ENCODE measurements around the gene OR7A5.

DNA sequence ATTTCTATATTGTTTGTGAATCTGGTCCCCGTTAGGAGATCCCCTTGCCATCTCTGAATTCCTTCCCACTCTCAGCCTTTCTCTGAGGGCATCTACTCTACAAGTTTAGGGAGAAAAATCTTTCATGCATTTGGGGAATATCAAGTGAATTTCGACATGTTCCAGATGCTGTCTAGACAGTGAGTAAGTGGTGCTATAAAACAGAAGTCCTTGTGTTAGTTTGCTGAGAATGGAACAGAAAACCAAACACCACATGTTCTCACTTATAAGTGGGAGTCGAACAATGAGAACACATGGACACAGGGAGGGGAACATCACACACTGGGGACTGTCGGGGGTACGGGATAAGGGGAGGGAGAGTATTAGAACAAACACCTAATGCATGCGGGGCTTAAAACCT, 8.6 kb upstream of the OR7A5 start:
- TF ChIP-seq ZNF23 (tag by site-specific recombination; IDR thresholded peaks at IDR 0.05; ENCODE audit: borderline replicate concordance), result no peak
- TF ChIP-seq ZIC2 (tag by site-specific recombination; IDR thresholded peaks at IDR 0.05), result no peak
- TF ChIP-seq, protein P1, sequence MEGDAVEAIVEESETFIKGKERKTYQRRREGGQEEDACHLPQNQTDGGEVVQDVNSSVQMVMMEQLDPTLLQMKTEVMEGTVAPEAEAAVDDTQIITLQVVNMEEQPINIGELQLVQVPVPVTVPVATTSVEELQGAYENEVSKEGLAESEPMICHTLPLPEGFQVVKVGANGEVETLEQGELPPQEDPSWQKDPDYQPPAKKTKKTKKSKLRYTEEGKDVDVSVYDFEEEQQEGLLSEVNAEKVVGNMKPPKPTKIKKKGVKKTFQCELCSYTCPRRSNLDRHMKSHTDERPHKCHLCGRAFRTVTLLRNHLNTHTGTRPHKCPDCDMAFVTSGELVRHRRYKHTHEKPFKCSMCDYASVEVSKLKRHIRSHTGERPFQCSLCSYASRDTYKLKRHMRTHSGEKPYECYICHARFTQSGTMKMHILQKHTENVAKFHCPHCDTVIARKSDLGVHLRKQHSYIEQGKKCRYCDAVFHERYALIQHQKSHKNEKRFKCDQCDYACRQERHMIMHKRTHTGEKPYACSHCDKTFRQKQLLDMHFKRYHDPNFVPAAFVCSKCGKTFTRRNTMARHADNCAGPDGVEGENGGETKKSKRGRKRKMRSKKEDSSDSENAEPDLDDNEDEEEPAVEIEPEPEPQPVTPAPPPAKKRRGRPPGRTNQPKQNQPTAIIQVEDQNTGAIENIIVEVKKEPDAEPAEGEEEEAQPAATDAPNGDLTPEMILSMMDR (tag by site-specific recombination; IDR thresholded peaks at IDR 0.05), result no peak
- no peak for TF ChIP-seq ZNF768 (tag by site-specific recombination; IDR thresholded peaks at IDR 0.05)
- TF ChIP-seq, protein P2, sequence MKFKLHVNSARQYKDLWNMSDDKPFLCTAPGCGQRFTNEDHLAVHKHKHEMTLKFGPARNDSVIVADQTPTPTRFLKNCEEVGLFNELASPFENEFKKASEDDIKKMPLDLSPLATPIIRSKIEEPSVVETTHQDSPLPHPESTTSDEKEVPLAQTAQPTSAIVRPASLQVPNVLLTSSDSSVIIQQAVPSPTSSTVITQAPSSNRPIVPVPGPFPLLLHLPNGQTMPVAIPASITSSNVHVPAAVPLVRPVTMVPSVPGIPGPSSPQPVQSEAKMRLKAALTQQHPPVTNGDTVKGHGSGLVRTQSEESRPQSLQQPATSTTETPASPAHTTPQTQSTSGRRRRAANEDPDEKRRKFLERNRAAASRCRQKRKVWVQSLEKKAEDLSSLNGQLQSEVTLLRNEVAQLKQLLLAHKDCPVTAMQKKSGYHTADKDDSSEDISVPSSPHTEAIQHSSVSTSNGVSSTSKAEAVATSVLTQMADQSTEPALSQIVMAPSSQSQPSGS (tag by site-specific recombination; IDR thresholded peaks at IDR 0.05; ENCODE audit: low read depth), result no peak
- no peak for TF ChIP-seq ZBTB17 (tag by site-specific recombination; IDR thresholded peaks at IDR 0.05)
- TF ChIP-seq, protein P3, sequence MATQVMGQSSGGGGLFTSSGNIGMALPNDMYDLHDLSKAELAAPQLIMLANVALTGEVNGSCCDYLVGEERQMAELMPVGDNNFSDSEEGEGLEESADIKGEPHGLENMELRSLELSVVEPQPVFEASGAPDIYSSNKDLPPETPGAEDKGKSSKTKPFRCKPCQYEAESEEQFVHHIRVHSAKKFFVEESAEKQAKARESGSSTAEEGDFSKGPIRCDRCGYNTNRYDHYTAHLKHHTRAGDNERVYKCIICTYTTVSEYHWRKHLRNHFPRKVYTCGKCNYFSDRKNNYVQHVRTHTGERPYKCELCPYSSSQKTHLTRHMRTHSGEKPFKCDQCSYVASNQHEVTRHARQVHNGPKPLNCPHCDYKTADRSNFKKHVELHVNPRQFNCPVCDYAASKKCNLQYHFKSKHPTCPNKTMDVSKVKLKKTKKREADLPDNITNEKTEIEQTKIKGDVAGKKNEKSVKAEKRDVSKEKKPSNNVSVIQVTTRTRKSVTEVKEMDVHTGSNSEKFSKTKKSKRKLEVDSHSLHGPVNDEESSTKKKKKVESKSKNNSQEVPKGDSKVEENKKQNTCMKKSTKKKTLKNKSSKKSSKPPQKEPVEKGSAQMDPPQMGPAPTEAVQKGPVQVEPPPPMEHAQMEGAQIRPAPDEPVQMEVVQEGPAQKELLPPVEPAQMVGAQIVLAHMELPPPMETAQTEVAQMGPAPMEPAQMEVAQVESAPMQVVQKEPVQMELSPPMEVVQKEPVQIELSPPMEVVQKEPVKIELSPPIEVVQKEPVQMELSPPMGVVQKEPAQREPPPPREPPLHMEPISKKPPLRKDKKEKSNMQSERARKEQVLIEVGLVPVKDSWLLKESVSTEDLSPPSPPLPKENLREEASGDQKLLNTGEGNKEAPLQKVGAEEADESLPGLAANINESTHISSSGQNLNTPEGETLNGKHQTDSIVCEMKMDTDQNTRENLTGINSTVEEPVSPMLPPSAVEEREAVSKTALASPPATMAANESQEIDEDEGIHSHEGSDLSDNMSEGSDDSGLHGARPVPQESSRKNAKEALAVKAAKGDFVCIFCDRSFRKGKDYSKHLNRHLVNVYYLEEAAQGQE (tag by site-specific recombination; IDR thresholded peaks at IDR 0.05), result no peak

Data from HEK293 (cell line).